Hypothalamus (tissue), 51 donors: Measurements from ENCODE around the gene KLF7.
A peak's percentile ranks its signal among the peaks of the same experiment; 100 is the strongest.

ENCODE experiments used
- DNase-seq, 51 donors: peaks; one replicate each; lab custom pipeline; 2025; lab: John Stamatoyannopoulos, UW

The KLF7 gene

DNA sequence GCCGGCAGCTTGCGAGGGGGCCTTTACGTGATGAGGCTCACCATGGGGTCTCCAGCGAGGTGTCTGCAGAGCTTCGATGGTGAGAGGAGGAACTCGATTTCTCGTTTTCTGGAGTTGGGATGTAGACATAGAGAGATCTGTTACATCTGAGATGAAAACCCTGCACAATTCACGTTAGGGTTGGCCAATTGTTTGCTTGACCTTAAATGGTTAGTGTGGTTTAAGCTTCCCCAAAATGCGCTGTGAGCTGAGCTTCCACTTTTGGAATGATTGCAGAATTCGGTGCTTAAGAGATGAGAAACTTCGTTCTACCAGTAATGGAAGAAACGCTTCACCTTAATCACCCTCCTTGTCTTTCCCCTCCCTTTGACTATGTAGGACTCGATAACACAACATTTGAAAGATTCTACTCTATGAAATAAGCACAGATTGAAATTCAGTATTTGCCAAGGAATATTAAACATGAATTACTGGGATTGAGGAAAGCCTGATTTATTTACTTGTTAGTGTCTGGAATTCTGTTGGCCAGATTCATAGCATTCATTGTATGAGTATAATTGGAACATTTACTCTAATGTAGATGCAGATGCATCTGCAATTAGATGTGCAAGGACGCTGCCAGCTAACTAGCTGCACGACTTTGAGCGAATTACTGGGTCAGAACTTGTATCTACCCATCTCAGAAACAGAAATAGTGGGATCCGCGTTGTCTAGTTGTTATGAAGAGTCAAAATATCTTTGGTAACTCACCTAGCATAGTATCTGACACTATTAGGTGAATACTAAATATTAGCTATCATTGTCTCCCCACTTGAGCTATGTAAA is 1.6 kb upstream of the KLF7 start:
- DNase-seq, result peak in 4 of 51 donors; percentile 33 to 91 (median 38)

DNA sequence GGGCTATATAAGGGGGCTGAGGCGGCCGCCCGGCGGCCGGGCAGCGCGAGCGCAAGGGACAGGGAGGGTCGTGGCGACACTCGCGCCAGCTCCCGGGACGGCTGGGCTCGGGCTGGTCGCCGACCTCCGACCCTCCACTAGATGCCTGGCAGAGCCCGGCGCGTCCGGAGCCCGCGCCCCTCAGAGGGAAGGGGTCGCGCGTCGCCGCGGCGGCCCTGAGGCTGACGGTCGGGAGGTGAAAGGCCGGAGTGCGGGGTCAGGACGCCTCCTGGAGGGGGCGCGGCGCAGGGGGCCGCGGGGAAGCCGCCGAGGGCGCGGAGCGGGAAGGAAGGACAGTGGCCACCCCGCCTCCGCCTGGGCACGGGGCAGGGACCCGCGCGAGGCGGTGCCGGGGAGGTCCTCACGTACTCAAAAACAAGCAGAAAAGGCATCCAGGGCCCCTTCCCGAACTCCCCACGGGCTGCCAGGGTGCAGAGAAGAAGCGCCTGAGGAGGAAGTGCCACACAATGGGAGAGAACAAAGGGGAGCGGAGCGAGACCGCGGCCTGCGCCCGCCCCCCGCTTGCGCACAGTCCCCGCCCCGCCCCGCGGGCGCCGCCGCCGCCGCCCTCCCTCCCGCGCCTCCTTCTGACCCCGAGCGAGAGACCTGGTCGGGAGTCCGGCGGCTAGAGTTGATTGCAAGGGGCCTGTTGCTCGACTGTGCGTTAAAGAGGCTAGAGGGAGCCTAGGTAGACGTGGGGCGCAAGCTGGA is 776 bp upstream of the KLF7 start:
- DNase-seq, result peak in 49 of 51 donors; percentile 28 to 91 (median 73)

DNA sequence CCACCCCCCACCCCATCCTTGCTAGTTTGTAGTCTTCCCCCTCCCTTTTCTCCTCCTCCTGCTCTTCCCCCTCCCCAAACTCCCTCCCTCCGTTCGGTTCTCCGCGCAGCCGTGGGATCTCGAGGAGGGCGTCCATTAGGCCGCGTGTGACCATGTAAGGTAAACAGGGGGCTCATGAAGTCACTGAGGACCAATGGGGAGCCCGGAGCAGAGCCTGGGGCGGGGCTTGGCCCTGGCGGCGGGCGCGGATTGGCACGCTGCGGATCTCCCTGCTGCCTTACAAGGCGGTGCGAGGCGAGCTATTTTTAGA is 246 bp upstream of the KLF7 start:
- peak in 50 of 51 donors; percentile 88 to 100 (median 99) for DNase-seq

DNA sequence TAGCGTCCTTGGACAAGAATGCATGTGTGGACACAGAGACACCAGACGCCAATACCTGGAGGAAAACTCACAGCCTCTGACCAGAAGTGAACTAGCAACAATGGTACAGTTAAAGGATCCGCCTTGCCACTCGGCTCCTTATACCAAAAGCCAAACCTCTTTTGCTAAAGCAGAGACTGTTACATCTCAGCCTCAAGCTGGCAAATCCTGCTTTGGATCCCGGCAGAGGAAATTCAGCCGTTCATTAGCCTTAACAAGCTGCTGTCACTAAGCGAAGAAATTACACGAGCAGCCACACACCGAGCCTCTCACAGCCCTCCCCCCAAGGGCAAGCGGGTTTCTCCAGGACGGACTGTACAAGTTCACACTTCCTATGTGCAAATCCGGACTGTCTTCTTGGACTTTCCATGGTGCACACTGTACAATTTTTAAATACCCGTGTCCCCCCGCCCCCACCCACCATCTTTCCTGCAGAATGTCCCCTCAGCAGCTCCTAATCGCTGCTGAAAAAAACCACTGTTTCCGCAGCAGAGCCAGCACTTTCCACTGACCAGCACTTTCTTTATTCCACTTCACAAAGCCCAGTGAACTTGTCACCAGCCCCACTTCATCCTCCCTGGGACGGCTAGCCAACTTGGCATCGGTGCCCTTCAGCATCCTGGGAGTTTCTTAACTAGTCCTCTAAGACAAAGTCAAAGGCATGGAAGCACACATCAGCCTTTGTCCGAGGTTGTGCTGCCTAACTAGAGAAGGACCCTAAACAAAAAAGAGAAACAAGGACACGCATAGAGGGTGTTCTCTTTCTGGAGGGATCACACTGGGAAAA is 1.5 kb downstream of the KLF7 start:
- peak in 43 of 51 donors; percentile 15 to 90 (median 63) for DNase-seq

DNA sequence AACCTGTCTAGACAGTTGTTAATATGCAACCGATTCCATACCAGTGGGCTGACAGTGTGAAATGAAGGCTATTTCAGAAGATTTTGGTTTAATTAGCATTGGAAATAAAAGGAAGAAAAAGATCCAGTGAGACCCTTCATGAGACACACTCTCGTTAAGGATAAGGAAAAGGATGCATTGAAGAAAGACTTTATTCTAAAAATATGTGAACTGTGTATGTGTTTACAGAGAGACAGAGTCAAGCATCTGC is 2.1 kb downstream of the KLF7 start:
- DNase-seq, result no peak

DNA sequence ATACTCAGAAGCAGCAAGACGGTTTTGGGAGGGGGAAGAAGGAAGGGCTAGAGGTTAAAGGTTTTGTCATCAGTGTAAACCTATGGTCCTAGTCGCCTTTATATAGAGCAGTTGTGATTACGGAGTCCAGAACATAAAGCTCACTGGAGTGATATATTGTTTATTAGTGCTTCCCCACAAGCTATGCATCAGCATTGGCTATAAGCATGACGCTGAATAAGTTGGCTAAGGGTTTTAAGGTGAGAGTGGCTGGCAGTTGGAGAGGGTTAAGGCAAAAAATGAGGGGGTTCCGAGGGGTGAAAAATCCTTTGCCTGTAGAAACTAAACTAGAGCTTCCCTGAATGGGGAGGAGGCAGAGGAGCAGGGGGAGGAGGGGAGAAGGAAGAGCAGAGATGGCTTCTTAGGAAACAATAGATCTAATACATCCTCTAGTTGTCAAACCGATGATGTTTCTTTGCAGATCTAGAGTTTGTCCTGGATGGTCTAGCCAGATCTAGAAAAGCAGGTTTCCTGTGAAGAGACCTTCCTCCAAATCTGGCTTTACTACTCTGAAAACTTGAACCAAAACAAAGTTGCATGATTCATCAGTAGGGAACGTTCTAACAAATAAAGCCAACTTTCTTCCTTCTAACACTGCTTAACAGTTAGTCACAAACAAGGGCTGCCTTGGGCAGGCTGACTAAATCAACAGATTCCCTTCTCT is 2.5 kb downstream of the KLF7 start:
- peak in 10 of 51 donors; percentile 2 to 86 (median 32) for DNase-seq

DNA sequence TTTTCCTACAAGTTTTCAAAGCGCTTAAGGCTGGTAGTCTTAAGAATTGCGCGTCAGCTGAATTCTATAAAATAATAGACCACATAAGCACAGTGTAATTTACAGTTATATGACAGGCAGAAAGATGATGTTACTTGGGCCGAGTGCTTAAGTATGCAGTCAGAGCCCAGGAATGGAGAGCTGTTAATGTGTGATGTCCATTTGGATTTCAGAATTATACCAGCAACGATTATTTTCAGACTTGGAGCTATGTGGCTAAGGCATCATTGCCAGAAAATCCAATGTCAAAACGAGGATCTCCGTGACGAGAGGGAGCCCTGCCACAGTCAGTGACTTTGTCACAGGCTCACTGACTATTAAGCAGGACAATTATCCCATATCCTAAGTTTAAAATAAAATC is 3.4 kb downstream of the KLF7 start:
- no peak for DNase-seq

DNA sequence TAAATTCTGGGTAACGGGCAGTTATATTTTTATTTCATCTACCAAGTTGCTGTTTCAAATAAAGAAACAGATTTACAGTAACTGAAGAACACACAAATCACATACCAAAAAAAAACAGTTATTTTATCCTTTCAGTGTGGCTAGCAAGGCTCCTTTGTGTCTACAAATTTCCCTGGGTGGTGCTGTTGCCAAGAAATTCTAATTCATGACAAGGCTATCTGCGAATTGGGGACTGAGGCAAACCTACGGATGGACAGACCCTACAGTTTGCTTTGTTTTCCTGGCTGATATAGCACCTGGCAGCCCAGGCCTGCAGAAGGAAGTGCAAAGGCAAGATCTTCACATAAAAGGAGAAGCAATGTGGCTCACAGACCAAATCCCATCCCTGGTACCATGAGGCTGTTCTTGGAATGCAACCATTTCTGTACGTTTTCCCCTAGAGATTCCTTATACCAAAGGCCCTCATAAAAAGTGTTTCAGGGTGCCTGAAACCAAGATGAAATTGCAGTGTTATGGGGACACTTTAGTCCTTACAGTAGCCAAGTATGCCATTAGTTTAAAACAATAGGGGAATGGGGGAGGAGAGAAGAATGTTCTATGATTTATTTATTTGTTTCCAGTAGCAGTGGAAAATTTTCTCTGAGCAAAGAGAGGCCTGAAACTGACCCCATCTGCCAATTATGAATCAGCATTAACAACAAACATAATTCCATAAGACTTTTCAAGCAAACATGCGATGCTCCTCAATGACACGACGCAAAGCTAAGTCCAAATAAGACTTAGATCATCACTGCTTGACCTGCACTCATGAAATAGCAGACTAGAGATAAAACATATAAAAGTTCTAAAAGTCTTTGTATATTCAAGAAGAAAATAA is 4.3 kb downstream of the KLF7 start:
- peak in 7 of 51 donors; percentile 8 to 43 (median 20) for DNase-seq

DNA sequence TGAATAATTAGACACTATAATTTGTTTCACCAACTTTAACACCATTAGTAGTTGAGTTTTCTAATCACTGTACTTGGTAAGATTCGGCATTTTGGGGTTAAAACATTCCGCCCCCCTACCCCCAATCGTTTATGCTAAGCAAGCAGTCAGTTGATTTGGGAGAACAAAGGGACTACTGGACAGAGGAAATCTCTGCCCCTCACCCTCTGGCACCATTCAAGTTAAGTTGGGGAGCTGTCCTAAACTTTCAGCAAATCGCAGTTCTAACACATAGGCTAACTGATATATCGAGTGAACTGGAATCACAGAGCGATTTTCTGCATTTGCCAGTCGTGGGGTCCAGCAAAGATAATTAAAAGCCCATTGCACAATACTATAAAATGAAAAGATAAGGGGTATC is 5.6 kb downstream of the KLF7 start:
- DNase-seq, result no peak

DNA sequence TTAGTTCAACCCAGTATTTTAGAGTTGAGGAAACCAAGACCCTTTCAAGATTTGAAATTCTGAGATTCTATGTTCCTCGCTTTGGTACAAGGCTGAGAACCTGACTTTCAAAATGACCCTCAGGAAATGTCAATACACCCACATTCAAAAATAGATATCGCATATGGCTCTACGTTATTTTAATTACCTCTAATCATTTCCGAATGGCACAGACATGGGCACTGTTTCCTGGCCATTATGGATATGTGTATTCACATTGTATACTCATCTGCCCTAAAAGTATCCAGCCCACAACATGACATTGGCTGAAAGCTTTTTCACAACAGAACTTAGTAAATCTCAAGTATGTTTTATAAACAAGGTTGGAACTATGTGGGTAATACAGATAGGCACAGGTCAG is 6.7 kb downstream of the KLF7 start:
- no peak for DNase-seq

DNA sequence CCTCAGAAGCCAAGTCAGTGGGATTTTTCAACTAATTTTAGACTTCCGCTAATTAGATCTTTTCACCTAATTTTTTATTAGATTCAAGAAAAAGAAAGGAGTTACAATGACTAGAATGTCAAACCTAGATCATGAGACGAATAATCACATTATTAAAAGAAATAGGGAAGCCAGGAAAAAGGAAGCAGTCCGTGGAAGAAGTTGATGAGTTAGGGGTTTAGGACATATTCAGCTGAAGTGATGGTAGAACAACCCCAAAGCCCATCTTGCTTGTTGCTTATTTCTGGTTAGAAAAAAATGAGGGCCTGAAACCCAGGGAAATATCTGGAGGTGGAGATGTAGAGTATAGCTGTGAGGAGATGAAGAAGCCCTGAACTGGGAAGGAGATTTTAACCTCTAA is 8.0 kb downstream of the KLF7 start:
- DNase-seq, result no peak

DNA sequence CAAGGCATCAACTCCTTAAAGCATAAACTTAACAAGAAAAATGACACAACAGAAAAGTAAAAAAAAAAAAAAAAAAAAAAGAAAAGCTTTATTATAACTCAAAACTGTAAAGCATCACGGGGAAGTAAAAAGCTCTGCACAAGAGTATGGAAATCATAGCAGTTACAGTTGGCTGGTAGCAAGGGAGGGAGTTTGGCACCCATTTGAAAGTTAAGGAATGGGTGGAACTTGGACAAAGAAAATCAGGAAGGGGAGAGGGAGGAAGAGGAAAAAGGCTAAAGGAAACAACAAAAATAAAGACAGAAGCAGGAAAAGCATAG is 8.6 kb downstream of the KLF7 start:
- no peak for DNase-seq

DNA sequence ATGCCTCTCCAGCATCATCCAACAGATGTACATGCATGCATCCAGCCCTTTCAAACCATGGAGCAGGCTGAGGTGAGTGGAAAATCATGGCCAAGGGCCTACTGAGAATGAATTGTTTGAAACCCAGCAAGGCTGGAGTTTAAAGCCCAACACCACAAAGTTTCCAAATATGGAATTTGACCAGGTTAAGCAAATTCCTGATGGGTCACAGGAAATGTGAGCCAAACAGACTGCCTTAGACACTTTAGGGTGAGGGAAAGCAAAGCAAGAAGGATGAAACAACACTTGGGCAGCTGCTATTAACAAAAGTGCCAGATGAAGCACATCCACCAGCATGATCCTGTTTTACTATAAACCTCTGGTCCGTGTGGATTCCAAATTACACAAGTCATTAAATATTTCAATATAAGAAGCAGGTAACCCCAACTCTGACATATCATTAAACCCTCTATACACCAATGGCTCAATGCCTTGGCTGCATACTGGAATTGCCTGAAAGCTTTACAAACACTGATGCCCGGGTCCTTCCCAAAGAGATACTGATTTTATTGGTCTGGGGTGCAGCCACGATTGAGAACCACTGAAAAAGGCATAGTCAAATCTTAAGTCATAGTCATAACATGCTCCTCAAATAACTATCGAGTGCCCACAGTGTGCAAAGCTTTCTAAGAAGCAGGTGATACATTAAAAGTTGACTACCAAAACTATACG is 9.1 kb downstream of the KLF7 start:
- DNase-seq, result no peak

DNA sequence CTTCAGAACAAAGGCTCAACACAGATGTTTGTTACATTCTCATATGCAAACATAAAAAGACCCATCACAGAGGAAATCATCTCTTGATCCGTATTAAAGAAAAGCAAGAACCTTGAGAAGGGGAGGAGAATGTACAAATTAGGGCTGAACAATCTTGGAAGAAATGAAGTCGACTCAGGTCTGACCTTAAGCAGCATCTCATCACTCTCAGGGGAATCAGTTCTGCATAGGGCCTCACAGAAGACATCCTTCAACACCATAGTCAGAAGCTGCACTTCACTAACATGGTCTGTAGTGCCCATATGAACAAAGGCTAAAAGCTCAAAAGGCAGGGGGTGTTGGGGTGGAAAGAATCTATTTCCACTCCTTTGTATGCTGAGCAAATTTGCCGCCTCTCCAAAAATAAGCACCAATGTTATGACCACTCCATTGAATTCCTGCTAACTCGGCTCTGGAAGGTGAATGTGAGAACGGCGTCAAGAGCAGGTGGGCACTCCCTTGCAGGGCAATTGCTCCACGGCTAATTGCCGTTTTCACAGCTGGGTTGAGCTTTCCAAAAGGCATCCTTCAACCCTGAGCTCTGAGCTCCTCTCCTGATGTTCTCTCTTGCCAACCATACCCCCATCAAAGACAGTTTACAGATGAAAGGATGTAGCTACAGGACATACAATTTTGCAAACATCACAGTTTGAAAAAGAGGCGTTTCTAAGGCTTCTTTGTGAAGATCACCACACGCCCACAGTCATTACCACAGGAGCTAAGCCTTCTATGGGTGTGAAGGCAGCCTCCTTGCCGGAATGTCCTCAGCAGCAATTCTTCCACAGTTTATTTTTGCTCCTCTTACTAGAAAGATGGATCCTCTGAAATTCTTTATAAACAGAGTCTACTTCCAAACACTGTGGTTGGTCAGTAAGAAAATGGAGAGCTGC is 10.0 kb downstream of the KLF7 start:
- DNase-seq, result no peak

DNA sequence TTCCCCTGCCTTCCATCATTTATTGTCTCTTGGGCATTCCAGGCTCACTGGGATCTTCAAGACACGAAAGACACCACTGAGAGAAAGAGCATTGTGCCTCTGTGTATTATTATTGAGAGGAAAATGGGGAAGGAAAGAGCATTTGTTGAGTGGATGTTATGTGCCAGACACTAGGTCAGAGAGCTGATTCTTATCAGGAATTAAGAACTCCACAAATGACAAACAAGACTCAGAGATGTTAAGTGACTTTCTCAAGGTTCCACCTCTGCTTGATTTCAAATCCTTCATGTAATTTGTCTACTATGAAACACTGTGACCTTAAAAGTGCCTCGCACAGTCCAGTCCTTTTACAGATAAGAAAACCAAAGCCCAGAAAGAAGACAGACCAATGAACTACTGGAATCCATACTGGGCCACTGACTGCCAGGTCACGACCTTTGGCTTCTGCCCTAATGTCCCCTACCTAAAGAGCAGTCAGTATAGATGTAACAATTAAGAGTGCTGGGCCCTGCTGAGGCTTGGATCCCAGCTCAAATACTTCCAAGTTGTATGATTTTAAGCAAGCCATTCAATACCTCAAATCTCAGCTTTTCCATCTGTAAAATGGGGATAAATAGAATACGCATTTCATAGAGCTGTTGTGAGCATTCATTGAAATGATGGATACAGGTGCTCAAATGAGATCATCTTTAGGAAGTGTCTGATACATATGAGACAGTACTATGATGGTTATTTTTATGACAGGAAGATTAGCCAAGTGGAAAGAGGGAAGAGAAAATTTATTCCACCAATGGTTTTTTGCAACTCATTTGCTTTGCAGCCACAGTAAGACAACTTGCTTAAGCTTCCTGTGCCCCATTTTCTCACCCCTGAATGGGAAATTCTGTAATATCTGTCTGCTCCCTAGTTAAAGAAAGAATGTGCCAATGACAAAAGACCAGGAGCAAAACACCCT is 10.9 kb downstream of the KLF7 start:
- no peak for DNase-seq

DNA sequence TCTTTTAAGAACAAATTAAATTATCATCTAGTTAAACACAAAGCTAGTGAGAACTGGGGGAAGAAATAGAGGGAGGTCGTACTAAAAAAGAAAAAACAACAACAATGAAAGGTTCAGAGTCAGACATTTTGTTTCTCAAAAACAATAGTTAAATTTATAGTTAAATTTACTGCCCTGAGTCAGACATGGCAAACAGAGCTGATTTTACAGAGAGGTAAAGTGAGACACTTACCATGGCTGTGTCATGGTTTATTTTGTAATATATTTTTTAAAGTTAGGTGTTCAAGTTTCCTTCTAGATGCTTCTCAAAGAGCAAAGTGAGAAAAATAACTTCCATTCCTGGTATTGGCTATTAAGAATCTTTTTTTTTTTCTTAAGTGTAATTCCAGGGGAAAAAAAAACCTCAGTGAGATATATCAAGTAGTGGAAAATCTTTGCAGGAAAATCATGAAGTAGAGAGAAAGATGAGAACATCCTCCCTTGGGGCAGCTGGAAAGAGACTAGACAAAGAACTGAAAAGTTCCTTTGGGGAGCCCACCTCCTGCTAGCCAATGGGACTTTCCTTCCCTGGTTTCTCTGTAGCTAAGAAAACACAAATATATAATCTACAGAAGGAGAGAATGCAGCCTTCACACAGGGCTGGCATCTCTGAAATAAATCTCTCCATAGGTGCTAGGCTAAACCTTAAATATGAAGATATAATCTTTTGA is 12.3 kb downstream of the KLF7 start:
- DNase-seq, result no peak

DNA sequence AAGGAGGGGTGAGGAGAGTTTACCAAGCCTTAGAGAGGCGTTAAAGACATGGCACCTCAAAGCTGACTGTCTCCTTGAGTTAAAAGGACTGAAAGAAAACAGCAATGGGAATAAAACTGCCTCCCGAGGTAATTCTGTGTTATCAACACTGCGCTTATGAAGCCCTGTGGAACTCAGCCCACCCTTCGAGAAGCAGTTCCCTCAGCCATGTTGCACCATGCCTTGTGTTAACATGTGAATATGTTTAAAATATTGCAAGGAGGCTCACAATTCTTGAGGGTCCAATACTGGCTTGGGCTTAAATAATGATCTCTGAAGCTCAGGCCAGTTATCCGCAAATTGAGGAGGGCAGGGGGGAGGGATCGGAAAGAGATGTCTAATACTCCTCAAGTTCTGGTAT is 14.7 kb downstream of the KLF7 start:
- no peak for DNase-seq
